Keratinocyte (primary cell): Measurements from ENCODE around the gene TK2. TPM values are rescaled to one million over a fixed set of nuclear protein-coding genes. Genes with fewer than 3 reads are reported as not detected.

Experiments
- DNase-seq: peaks from one replicate; pipeline ENCODE4 v3.0.0-alpha.2; 2011; ENCODE audit warnings: low read depth, missing footprints, low spot score
- FAIRE-seq: peaks from 2 replicates; lab custom pipeline; 2011; peaks lifted over from hg19 to GRCh38; lab: Jason Lieb, UNC
- H2AFZ ChIP-seq: 2 replicates; pipeline ENCODE4 v1.6.0; 2012; ENCODE audit warnings: low read length, control low read depth, inconsistent platforms; ENCODE audit not compliant: control insufficient read depth
- H3K27ac ChIP-seq: 2 replicates; pipeline ENCODE4 v1.5.1; 2011; ENCODE audit warnings: low read length; ENCODE audit not compliant: control insufficient read depth, insufficient read depth
- H3K27me3 ChIP-seq: 3 replicates; pipeline ENCODE4 v1.6.0; 2011; ENCODE audit warnings: low read length; ENCODE audit not compliant: control insufficient read depth, insufficient read depth; ENCODE audit errors: extremely low read depth
- H3K36me3 ChIP-seq, 2 experiments: 2 replicates in 1 of 2; 3 replicates in 1 of 2; pipeline ENCODE4 v1.5.1; 2011; ENCODE audit warnings: low read length in 2 of 2, mild to moderate bottlenecking in 1 of 2; ENCODE audit not compliant: control insufficient read depth in 2 of 2, insufficient read depth in 2 of 2; ENCODE audit errors: extremely low read depth in 1 of 2
- H3K4me1 ChIP-seq: 3 replicates; pipeline ENCODE4 v1.5.1; 2011; ENCODE audit warnings: low read length; ENCODE audit not compliant: control insufficient read depth, insufficient read depth; ENCODE audit errors: extremely low read depth
- H3K4me2 ChIP-seq: 3 replicates; pipeline ENCODE4 v1.6.0; 2011; ENCODE audit warnings: low read depth, low read length; ENCODE audit not compliant: control insufficient read depth, insufficient read depth; ENCODE audit errors: extremely low read depth
- H3K4me3 ChIP-seq, 3 experiments: fragments of 200-600 bp in 1 of 3; sonication (generic) in 1 of 3; 2 replicates in 2 of 3; 3 replicates in 1 of 3; pipeline ENCODE4 v1.5.1; 2011 to 2016; ENCODE audit warnings: low read length in 3 of 3, mild to moderate bottlenecking in 3 of 3, control low read depth in 2 of 3, inconsistent platforms in 1 of 3, low read depth in 1 of 3, mixed read lengths in 1 of 3, mixed run types in 1 of 3, moderate library complexity in 1 of 3; ENCODE audit not compliant: control insufficient read depth in 2 of 3, insufficient read depth in 2 of 3; ENCODE audit errors: extremely low read depth in 1 of 3
- H3K79me2 ChIP-seq: 2 replicates; pipeline ENCODE4 v1.6.0; 2012; ENCODE audit warnings: low read length; ENCODE audit not compliant: control insufficient read depth, insufficient read depth
- H3K9ac ChIP-seq: 3 replicates; pipeline ENCODE4 v1.6.0; 2011; ENCODE audit warnings: low read length; ENCODE audit not compliant: control insufficient read depth, insufficient read depth; ENCODE audit errors: extremely low read depth
- H3K9me1 ChIP-seq: 3 replicates; pipeline ENCODE4 v1.6.0; 2011; ENCODE audit warnings: low read length; ENCODE audit not compliant: control insufficient read depth, insufficient read depth; ENCODE audit errors: extremely low read depth
- H3K9me3 ChIP-seq: 2 replicates; pipeline ENCODE4 v1.5.1; 2012; ENCODE audit warnings: low read depth, low read length; ENCODE audit not compliant: control insufficient read depth
- H4K20me1 ChIP-seq: 3 replicates; pipeline ENCODE4 v1.6.0; 2011; ENCODE audit warnings: low read length; ENCODE audit not compliant: control insufficient read depth, insufficient read depth; ENCODE audit errors: extremely low read depth
- EZH2 ChIP-seq: IDR thresholded peaks from one replicate; pipeline ENCODE4 v1.6.1; 2012; ENCODE audit warnings: inconsistent platforms, mild to moderate bottlenecking, low read length, moderate library complexity
- dilution Hi-C: fragments of 300-500 bp; cut with MboI; formaldehyde crosslinking; loops from one replicate; pipeline ENCODE4 v1.7.0; 2020; ENCODE audit warnings: low sequenced_read_pairs; ENCODE audit not compliant: extremely low pct_ligation_motif_present
- polyA plus RNA-seq, 5 experiments: library from polyadenylated mRNA; depleted of rRNA in 3 of 5; stranded (reverse) in 3 of 5; stranded (forward) in 1 of 5; unstranded in 1 of 5; fragments of >200 nt; gene quantifications; 1 replicate in 1 of 5; 2 replicates in 3 of 5; 3 replicates in 1 of 5; pipeline versions ENCODE4 v1.2.1 to v1.2.3, GENCODE V29; 2011 to 2012; ENCODE audit warnings: missing spikeins in 2 of 5, low read depth in 1 of 5, low replicate concordance in 1 of 5
- TF ChIP-seq, protein P1 (sequence below), 3 experiments: IDR thresholded peaks in 1 of 3; conservative IDR thresholded peaks in 1 of 3; optimal IDR thresholded peaks in 1 of 3; 2 replicates in 2 of 3; 3 replicates in 1 of 3; pipeline versions ENCODE3 to v1.5.1; 2011; ENCODE audit warnings: low read length in 3 of 3, mild to moderate bottlenecking in 3 of 3, moderate library complexity in 2 of 3, control low read depth in 1 of 3, inconsistent platforms in 1 of 3; ENCODE audit not compliant: insufficient read depth in 2 of 3; ENCODE audit errors: extremely low read depth in 1 of 3

Gene TK2
- polyA plus RNA-seq, 1 donor (not counting 4 experiments of a cell fraction or from before 2014, with no cell fraction given): 19.7 TPM

DNA sequence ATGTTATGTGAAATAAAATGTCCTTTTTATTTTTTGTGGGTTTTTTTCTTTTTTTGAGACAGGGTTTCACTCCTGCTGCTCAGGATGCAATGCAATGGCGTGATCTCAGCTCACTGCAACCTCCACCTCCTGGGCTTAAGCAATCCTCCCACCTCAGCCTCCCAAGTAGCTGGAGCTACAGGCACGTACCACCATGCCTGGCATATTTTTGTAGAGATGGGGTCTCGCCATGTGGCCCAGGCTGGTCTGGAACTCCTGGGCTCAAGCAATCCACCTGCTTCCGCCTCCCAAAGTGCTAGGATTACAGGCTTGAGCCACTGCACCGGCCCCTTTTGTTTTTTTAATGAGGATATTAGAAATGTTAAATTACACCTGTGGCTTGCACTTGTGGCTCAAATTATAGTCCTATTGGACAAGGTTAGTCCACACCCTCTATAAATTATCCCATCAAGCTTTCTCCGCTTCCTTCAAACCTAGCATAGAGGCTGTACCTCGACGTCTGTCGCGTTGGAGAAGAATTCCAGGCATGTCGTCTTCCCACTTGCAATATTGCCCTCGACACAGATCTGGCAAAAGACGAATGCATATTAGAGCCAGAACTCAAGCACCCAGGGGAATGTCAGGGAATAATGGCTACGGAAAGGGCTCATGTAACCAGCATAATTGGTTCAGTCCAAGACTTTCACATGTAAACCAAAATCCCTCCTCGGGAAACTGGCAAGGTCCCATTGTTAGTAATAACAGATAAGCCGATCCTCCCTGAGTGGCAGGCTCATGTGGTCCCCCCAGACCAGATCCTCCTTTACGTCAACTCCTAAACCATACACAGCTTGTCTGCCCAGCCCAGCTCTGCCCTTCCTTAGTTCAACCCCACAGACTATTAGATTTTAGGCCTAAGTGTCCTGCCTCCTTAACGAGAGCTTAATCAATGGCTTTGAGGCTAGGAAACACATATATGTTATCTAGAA, 8.2 kb downstream of the TK2 start:
- Histone ChIP-seq H3K36me3 (peaks cover 0 to 8% of the 10 kb centered on the region in 2 experiments), H3K27ac (no peak overlapping the region), H2AFZ (no peak overlapping the region), H4K20me1 (no peaks in the 10 kb centered on the region), H3K9ac (no peak overlapping the region), H3K79me2 (no peaks in the 10 kb centered on the region), H3K4me2 (no peak overlapping the region), H3K4me3 (no peak overlapping the region), H3K9me3 (no peaks in the 10 kb centered on the region), H3K9me1 (no peaks in the 10 kb centered on the region), H3K27me3 (no peaks in the 10 kb centered on the region), H3K4me1 (no peaks in the 10 kb centered on the region)
- DNase-seq: no peak
- FAIRE-seq: no peak
- TF ChIP-seq, protein P1, sequence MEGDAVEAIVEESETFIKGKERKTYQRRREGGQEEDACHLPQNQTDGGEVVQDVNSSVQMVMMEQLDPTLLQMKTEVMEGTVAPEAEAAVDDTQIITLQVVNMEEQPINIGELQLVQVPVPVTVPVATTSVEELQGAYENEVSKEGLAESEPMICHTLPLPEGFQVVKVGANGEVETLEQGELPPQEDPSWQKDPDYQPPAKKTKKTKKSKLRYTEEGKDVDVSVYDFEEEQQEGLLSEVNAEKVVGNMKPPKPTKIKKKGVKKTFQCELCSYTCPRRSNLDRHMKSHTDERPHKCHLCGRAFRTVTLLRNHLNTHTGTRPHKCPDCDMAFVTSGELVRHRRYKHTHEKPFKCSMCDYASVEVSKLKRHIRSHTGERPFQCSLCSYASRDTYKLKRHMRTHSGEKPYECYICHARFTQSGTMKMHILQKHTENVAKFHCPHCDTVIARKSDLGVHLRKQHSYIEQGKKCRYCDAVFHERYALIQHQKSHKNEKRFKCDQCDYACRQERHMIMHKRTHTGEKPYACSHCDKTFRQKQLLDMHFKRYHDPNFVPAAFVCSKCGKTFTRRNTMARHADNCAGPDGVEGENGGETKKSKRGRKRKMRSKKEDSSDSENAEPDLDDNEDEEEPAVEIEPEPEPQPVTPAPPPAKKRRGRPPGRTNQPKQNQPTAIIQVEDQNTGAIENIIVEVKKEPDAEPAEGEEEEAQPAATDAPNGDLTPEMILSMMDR (optimal IDR thresholded peaks at IDR 0.05 in 1 of 3, IDR thresholded peaks at IDR 0.05 in 1 of 3, conservative IDR thresholded peaks at IDR 0.05 in 1 of 3; ENCODE audit: extremely low read depth in 1 of 3, insufficient read depth in 2 of 3, low read length in 3 of 3): no peak
- no peak for TF ChIP-seq EZH2
- dilution Hi-C loops: no loop called here

DNA sequence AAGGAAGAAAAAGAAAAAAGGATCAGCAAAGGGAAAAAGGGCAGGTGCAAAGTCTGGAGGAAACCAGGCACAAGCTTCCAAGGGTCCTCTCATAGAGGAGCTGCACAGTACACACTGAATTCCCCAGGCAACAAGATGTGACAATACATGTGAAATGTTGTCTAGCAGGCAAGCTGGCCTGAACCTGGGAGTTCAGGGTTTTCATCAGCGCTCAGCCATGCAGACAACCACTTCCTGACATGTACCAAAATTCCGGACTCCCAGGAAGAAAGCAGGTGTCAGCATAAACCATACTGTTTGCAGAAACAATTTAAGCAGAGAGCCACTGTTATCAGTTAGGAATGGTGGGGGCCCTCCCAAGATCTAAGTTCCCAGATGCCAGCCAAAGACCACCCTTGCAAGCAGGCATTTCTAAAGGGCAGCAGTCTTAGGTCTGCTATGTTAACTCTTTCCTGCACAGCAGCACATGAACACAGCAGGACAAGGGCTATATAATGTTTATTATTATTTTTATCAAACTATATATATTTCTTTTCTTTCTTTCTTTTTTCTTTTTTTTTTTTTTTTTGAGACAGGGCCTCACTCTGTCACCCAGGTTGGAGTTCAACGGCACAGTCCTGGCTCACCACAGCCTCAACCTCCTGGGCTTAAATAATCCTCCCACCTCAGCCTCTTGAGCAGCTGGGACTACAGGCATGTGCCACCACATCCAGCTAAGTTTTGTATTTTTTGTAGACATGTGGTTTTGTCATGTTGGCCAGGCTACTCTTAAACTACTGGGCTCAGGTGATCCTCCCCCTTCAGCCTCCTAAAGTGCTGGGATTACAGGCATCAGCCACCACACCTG, 10.1 kb downstream of the TK2 start:
- no peaks in the 10 kb centered on the region for H3K27me3 ChIP-seq
- no peak overlapping the region for H3K4me3 ChIP-seq
- no peaks in the 10 kb centered on the region for H3K9me1 ChIP-seq
- H3K9ac ChIP-seq: no peak overlapping the region
- H4K20me1 ChIP-seq: no peaks in the 10 kb centered on the region
- DNase-seq: no peak
- no peak overlapping the region for H3K4me2 ChIP-seq
- no peak for TF ChIP-seq EZH2
- TF ChIP-seq, protein P1 (optimal IDR thresholded peaks at IDR 0.05 in 1 of 3, IDR thresholded peaks at IDR 0.05 in 1 of 3, conservative IDR thresholded peaks at IDR 0.05 in 1 of 3; ENCODE audit: extremely low read depth in 1 of 3, insufficient read depth in 2 of 3, low read length in 3 of 3): no peak
- dilution Hi-C loops: no loop called here
- H3K36me3 ChIP-seq: peaks cover 0 to 17% of the 10 kb centered on the region in 2 experiments
- no peaks in the 10 kb centered on the region for H3K79me2 ChIP-seq
- no peaks in the 10 kb centered on the region for H3K9me3 ChIP-seq
- no peak overlapping the region for H2AFZ ChIP-seq
- no peak for FAIRE-seq
- no peak overlapping the region for H3K27ac ChIP-seq
- H3K4me1 ChIP-seq: no peaks in the 10 kb centered on the region
